IMR-90 (cell line): Measurements from ENCODE around the gene SLC6A9. TPM values are rescaled to one million over a fixed set of nuclear protein-coding genes. Genes with fewer than 3 reads are reported as not detected.

ENCODE experiments used
- ATAC-seq: fragments of 200-7000 bp; cut with Tn5 transposase; 2 replicates; pipeline ENCODE4 v1.9.1; 2020; ENCODE audit warnings: low read depth, mild to moderate bottlenecking, moderate library complexity
- BruUV-seq: library from RNA; stranded (reverse); fragments of 400-500 nt; replicated peaks from 2 replicates; lab custom pipeline; 2021; lab: Mats Ljungman, UMichigan
- CTCF ChIA-PET: fragments of 300-600 bp; formaldehyde crosslinking; extraction: SDS; loops from one replicate; lab custom pipeline; 2021; ENCODE audit warnings: antibody characterized with exemption; lab: Yijun Ruan, JAX
- POLR2A ChIA-PET: fragments of 300-600 bp; sonication (Branson Sonifier 250); formaldehyde crosslinking; loops from one replicate; lab custom pipeline; 2022; ENCODE audit warnings: antibody characterized with exemption; ENCODE audit not compliant: unreplicated experiment; lab: Charles Lee
- DNase-seq: peaks from one replicate; pipeline ENCODE4 v3.0.0; 2013
- H2AFZ ChIP-seq: replicated peaks from 2 replicates; pipeline ENCODE3; 2013; ENCODE audit warnings: low read length, mild to moderate bottlenecking; ENCODE audit not compliant: poor library complexity
- H2AK5ac ChIP-seq: 2 replicates; pipeline ENCODE4 v1.6.1; 2013; ENCODE audit warnings: low read depth, low read length, inconsistent platforms
- H2AK9ac ChIP-seq: replicated peaks from 2 replicates; pipeline ENCODE3; 2013; ENCODE audit warnings: mild to moderate bottlenecking, low read depth, low read length, moderate library complexity; ENCODE audit not compliant: poor library complexity
- H2BK120ac ChIP-seq: 2 replicates; pipeline ENCODE4 v1.6.1; 2013; ENCODE audit warnings: low read depth, low read length, inconsistent platforms
- H2BK15ac ChIP-seq: 3 replicates; pipeline ENCODE4 v1.6.1; 2013; ENCODE audit warnings: low read depth, low read length, inconsistent platforms
- H2BK20ac ChIP-seq: 2 replicates; pipeline ENCODE4 v1.6.1; 2013; ENCODE audit warnings: low read depth, mild to moderate bottlenecking, inconsistent platforms, low read length, moderate library complexity
- H2BK5ac ChIP-seq: 2 replicates; pipeline ENCODE4 v1.6.1; 2013; ENCODE audit warnings: mild to moderate bottlenecking, low read depth, low read length, inconsistent platforms; ENCODE audit not compliant: poor library complexity, severe bottlenecking
- H3K14ac ChIP-seq: replicated peaks from 2 replicates; pipeline ENCODE4 v1.6.1; 2013; ENCODE audit warnings: low read depth, low read length, inconsistent platforms
- H3K18ac ChIP-seq: 2 replicates; pipeline ENCODE4 v1.6.1; 2013; ENCODE audit warnings: low read depth, low read length, control low read depth
- H3K23ac ChIP-seq: 2 replicates; pipeline ENCODE4 v1.6.1; 2013; ENCODE audit warnings: low read depth, low read length, inconsistent platforms
- H3K27ac ChIP-seq: 2 replicates; pipeline ENCODE4 v1.5.1; 2013; ENCODE audit warnings: mild to moderate bottlenecking, control low read depth, low read length; ENCODE audit not compliant: insufficient read depth
- H3K27me3 ChIP-seq: 2 replicates; pipeline ENCODE4 v1.6.1; 2013; ENCODE audit warnings: low read length; ENCODE audit not compliant: control insufficient read depth, insufficient read depth
- H3K36me3 ChIP-seq: 2 replicates; pipeline ENCODE4 v1.6.1; 2013; ENCODE audit warnings: low read length, mixed read lengths; ENCODE audit not compliant: control insufficient read depth, insufficient read depth
- H3K4ac ChIP-seq: 2 replicates; pipeline ENCODE4 v1.6.1; 2013; ENCODE audit warnings: low read depth, low read length, inconsistent platforms
- H3K4me1 ChIP-seq: 2 replicates; pipeline ENCODE4 v1.6.1; 2013; ENCODE audit warnings: low read length, mixed read lengths; ENCODE audit not compliant: control insufficient read depth, insufficient read depth
- H3K4me2 ChIP-seq: 2 replicates; pipeline ENCODE4 v1.6.1; 2013; ENCODE audit warnings: low read depth, mild to moderate bottlenecking, control low read depth, low read length, moderate library complexity
- H3K4me3 ChIP-seq: 2 replicates; pipeline ENCODE4 v1.5.1; 2013; ENCODE audit warnings: low read depth, mild to moderate bottlenecking, control low read depth, low read length, moderate library complexity; ENCODE audit not compliant: insufficient read depth
- H3K56ac ChIP-seq: 2 replicates; pipeline ENCODE4 v1.6.1; 2013; ENCODE audit warnings: low read length, inconsistent platforms; ENCODE audit not compliant: insufficient read depth; ENCODE audit errors: extremely low read depth
- H3K79me1 ChIP-seq, 2 experiments: 2 replicates each; pipeline ENCODE4 v1.6.1; 2013; ENCODE audit warnings: low read length in 2 of 2, inconsistent platforms in 1 of 2, low read depth in 1 of 2
- H3K9ac ChIP-seq: 2 replicates; pipeline ENCODE4 v1.6.1; 2013; ENCODE audit warnings: low read depth, low read length, control low read depth
- H3K9me1 ChIP-seq: 2 replicates; pipeline ENCODE4 v1.6.1; 2013; ENCODE audit warnings: low read length, inconsistent platforms; ENCODE audit not compliant: insufficient read depth
- H3K9me3 ChIP-seq: 2 replicates; pipeline ENCODE4 v1.6.1; 2013; ENCODE audit warnings: low read length; ENCODE audit not compliant: control insufficient read depth, insufficient read depth
- H4K20me1 ChIP-seq: 2 replicates; pipeline ENCODE4 v1.6.1; 2013; ENCODE audit warnings: low read length, inconsistent platforms; ENCODE audit not compliant: insufficient read depth
- H4K5ac ChIP-seq: 2 replicates; pipeline ENCODE4 v1.6.1; 2013; ENCODE audit warnings: mild to moderate bottlenecking, low read depth, low read length, control low read depth
- H4K8ac ChIP-seq, 2 experiments: 2 replicates each; pipeline ENCODE4 v1.6.1; 2013; ENCODE audit warnings: low read depth in 2 of 2, low read length in 2 of 2, control low read depth in 1 of 2, inconsistent platforms in 1 of 2
- H4K91ac ChIP-seq: 2 replicates; pipeline ENCODE4 v1.6.1; 2013; ENCODE audit warnings: low read depth, low read length, inconsistent platforms; ENCODE audit not compliant: insufficient read depth
- BHLHE40 ChIP-seq: fragments of 150-350 bp; IDR thresholded peaks from 2 replicates; pipeline ENCODE4 v1.6.1; 2016; ENCODE audit warnings: mild to moderate bottlenecking, low read depth, low read length
- CEBPB ChIP-seq: IDR thresholded peaks from 2 replicates; pipeline ENCODE4 v1.6.1; 2012; ENCODE audit warnings: low read depth, low read length, improper control_type of control experiment
- CHD1 ChIP-seq: IDR thresholded peaks from 2 replicates; pipeline ENCODE4 v1.6.1; 2012; ENCODE audit warnings: low read depth, low read length, improper control_type of control experiment
- FOS ChIP-seq: fragments of 150-350 bp; IDR thresholded peaks from 2 replicates; pipeline ENCODE4 v1.6.1; 2016; ENCODE audit warnings: low read depth, low read length
- MAFK ChIP-seq: IDR thresholded peaks from 2 replicates; pipeline ENCODE4 v1.6.1; 2012; ENCODE audit warnings: low read depth, low read length, improper control_type of control experiment
- MXI1 ChIP-seq: IDR thresholded peaks from 2 replicates; pipeline ENCODE4 v1.6.1; 2012; ENCODE audit warnings: low read depth, mild to moderate bottlenecking, low read length, moderate library complexity, borderline replicate concordance
- NFE2L2 ChIP-seq: fragments of 150-350 bp; IDR thresholded peaks from 2 replicates; pipeline ENCODE4 v1.6.1; 2016; ENCODE audit warnings: low read depth, mild to moderate bottlenecking, low read length
- POLR2A ChIP-seq: IDR thresholded peaks from 2 replicates; pipeline ENCODE4 v1.6.1; 2012; ENCODE audit warnings: mild to moderate bottlenecking, low read depth, low read length
- RAD21 ChIP-seq: IDR thresholded peaks from 2 replicates; pipeline ENCODE4 v1.6.1; 2012; ENCODE audit warnings: low read length, improper control_type of control experiment
- RCOR1 ChIP-seq: IDR thresholded peaks from 2 replicates; pipeline ENCODE4 v1.6.1; 2012; ENCODE audit warnings: mild to moderate bottlenecking, low read length, improper control_type of control experiment; ENCODE audit not compliant: insufficient replicate concordance
- RFX5 ChIP-seq: IDR thresholded peaks from 2 replicates; pipeline ENCODE4 v1.8.0; 2012; ENCODE audit warnings: low read depth, mild to moderate bottlenecking, low read length, moderate library complexity
- SMC3 ChIP-seq: fragments of 150-350 bp; IDR thresholded peaks from 2 replicates; pipeline ENCODE4 v1.6.1; 2016; ENCODE audit warnings: low read depth, mild to moderate bottlenecking, antibody characterized with exemption, low read length, moderate library complexity
- USF2 ChIP-seq: fragments of 150-350 bp; IDR thresholded peaks from 2 replicates; pipeline ENCODE4 v1.6.1; 2017; ENCODE audit warnings: mild to moderate bottlenecking, antibody characterized with exemption, low read length, low read depth
- WGBS, 2 experiments: methylation state at CpG; one replicate each; pipeline versions ENCODE4 v1.1.5 to v1.1.7; 2013; ENCODE audit warnings: missing lambda C conversion rate in 2 of 2; ENCODE audit not compliant: insufficient read length in 1 of 2; ENCODE audit errors: extremely low coverage in 2 of 2; 5-methylcytosine and 5-hydroxymethylcytosine counted together
- dilution Hi-C: fragments of 300-500 bp; cut with HindIII; formaldehyde crosslinking; loops from one replicate; pipeline ENCODE4 v1.14.3; 2018; ENCODE audit warnings: low sequenced_read_pairs; ENCODE audit not compliant: unreplicated experiment
- in situ Hi-C: fragments of 300-500 bp; cut with MboI; formaldehyde crosslinking; loops from 3 replicates; pipeline ENCODE4 v1.14.3; 2019; ENCODE audit warnings: low sequenced_read_pairs, inconsistent platforms, mixed read lengths
- intact Hi-C: fragments of 100-400 bp; cut with micrococcal nuclease; formaldehyde crosslinking; loops from 2 replicates; pipeline ENCODE4 v1.10.0; 2022
- polyA plus RNA-seq, 3 experiments: library from polyadenylated mRNA; depleted of rRNA; stranded (reverse); fragments of >200 nt; gene quantifications; 2 replicates each; pipeline ENCODE4 v1.2.3, GENCODE V29; 2012; ENCODE audit warnings: low replicate concordance in 1 of 3
- total RNA-seq: library from RNA; depleted of rRNA; stranded (reverse); fragments of >200 nt; gene quantifications from 2 replicates; pipeline ENCODE4 v1.2.3, GENCODE V29; 2012
- TF ChIP-seq, protein P1 (sequence below): fragments of 150-350 bp; IDR thresholded peaks from 2 replicates; pipeline ENCODE4 v1.6.1; 2016; ENCODE audit warnings: low read depth, mild to moderate bottlenecking, low read length, moderate library complexity, borderline replicate concordance
- TF ChIP-seq, protein P2 (sequence below): conservative IDR thresholded peaks from 2 replicates; pipeline ENCODE4 v1.5.1; 2012; ENCODE audit warnings: mild to moderate bottlenecking, low read depth, low read length, improper control_type of control experiment

SLC6A9 gene
- total and polyA plus RNA-seq, 2 of the 4 experiments (the other 2 are of a cell fraction) = 2.0 to 6.6 TPM

DNA sequence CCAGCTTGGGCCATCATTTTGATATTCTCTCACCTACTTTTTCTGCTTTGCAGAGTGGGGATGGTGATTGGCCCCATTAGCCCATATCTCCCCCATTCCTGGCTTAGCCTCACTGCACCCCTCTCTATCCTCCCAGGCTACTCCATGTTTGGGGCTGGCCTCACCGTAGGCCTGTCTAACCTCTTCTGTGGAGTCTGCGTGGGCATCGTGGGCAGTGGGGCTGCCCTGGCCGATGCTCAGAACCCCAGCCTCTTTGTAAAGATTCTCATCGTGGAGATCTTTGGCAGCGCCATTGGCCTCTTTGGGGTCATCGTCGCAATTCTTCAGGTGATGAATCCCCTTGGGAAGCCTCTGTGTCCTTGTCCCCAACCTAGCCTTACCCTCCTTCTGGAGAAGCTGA lies 54.4 kb downstream of the SLC6A9 start:
- CTCF ChIA-PET = no interaction called here
- Histone ChIP-seq H3K9me3 (no peaks in the 10 kb centered on the region), H3K14ac (no peak overlapping the region), H2BK5ac (no peak overlapping the region), H3K36me3 (peaks cover 29% of the 10 kb centered on the region), H2AFZ (no peak overlapping the region), H3K4me2 (no peak overlapping the region), H3K23ac (no peak overlapping the region), H2BK15ac (no peak overlapping the region), H3K4ac (no peak overlapping the region), H2BK20ac (no peak overlapping the region), H2BK120ac (no peak overlapping the region), H3K27me3 (no peaks in the 10 kb centered on the region), H3K56ac (no peak overlapping the region), H3K27ac (no peak overlapping the region), H3K18ac (no peak overlapping the region), H4K8ac (no peak overlapping the region), H3K4me1 (peaks cover 23% of the 10 kb centered on the region), H4K5ac (no peak overlapping the region), H4K20me1 (peaks cover 33% of the 10 kb centered on the region), H3K79me1 (peaks cover 41 to 63% of the 10 kb centered on the region in 2 experiments; a peak in 3 of 4 replicates), H3K9me1 (peaks cover 36% of the 10 kb centered on the region), H2AK5ac (no peak overlapping the region), H4K91ac (no peak overlapping the region), H2AK9ac (no peak overlapping the region), H3K4me3 (no peak overlapping the region), H3K9ac (no peak overlapping the region)
- POLR2A ChIA-PET = no interaction called here
- no peak for TF ChIP-seq FOS
- no peak for TF ChIP-seq MXI1
- TF ChIP-seq SMC3 = no peak
- TF ChIP-seq, protein P1, sequence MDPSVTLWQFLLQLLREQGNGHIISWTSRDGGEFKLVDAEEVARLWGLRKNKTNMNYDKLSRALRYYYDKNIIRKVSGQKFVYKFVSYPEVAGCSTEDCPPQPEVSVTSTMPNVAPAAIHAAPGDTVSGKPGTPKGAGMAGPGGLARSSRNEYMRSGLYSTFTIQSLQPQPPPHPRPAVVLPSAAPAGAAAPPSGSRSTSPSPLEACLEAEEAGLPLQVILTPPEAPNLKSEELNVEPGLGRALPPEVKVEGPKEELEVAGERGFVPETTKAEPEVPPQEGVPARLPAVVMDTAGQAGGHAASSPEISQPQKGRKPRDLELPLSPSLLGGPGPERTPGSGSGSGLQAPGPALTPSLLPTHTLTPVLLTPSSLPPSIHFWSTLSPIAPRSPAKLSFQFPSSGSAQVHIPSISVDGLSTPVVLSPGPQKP = no peak
- TF ChIP-seq BHLHE40 = no peak
- TF ChIP-seq MAFK = no peak
- TF ChIP-seq, protein P2, sequence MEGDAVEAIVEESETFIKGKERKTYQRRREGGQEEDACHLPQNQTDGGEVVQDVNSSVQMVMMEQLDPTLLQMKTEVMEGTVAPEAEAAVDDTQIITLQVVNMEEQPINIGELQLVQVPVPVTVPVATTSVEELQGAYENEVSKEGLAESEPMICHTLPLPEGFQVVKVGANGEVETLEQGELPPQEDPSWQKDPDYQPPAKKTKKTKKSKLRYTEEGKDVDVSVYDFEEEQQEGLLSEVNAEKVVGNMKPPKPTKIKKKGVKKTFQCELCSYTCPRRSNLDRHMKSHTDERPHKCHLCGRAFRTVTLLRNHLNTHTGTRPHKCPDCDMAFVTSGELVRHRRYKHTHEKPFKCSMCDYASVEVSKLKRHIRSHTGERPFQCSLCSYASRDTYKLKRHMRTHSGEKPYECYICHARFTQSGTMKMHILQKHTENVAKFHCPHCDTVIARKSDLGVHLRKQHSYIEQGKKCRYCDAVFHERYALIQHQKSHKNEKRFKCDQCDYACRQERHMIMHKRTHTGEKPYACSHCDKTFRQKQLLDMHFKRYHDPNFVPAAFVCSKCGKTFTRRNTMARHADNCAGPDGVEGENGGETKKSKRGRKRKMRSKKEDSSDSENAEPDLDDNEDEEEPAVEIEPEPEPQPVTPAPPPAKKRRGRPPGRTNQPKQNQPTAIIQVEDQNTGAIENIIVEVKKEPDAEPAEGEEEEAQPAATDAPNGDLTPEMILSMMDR = no peak
- TF ChIP-seq POLR2A = no peak
- no peak for TF ChIP-seq USF2
- no peak for TF ChIP-seq RAD21
- no peak for TF ChIP-seq CHD1
- TF ChIP-seq CEBPB = no peak
- no peak for TF ChIP-seq NFE2L2
- no peak for TF ChIP-seq RFX5
- no peak for TF ChIP-seq RCOR1
- dilution Hi-C loops (no loop called here), in situ Hi-C loops (no loop called here), intact Hi-C loops (no loop called here)
- DNase-seq (no peak), ATAC-seq (no peak)
- no TSS peak for BruUV-seq
- 95% methylated on average over 7 of the region's 8 CpGs; no CpG with 5 or more reads in 1 of the 2 experiments for WGBS, 2 experiments
